Hair follicular keratinocyte (primary cell): Measurements from ENCODE around the gene ATM. TPM values are rescaled to one million over a fixed set of nuclear protein-coding genes. Genes with fewer than 3 reads are reported as not detected.

Source experiments
- total RNA-seq: library from RNA; depleted of rRNA; stranded (reverse); fragments of >200 nt; gene quantifications from 2 replicates; pipeline ENCODE4 v1.2.3, GENCODE V29; 2015

ATM gene
- total RNA-seq: 34.2 and 36.2 TPM in 2 replicates

DNA sequence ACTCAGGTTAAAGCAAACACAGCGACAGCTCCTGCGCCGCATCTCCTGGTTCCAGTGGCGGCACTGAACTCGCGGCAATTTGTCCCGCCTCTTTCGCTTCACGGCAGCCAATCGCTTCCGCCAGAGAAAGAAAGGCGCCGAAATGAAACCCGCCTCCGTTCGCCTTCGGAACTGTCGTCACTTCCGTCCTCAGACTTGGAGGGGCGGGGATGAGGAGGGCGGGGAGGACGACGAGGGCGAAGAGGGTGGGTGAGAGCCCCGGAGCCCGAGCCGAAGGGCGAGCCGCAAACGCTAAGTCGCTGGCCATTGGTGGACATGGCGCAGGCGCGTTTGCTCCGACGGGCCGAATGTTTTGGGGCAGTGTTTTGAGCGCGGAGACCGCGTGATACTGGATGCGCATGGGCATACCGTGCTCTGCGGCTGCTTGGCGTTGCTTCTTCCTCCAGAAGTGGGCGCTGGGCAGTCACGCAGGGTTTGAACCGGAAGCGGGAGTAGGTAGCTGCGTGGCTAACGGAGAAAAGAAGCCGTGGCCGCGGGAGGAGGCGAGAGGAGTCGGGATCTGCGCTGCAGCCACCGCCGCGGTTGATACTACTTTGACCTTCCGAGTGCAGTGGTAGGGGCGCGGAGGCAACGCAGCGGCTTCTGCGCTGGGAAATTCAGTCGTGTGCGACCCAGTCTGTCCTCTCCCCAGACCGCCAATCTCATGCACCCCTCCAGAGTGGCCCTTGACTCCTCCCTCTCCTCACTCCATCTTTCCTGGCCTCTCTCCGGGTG, at the start of gene ATM, which contains the start of gene NPAT:
TSS of gene ATM (plus strand) at position 494 of the 774 bp plus-strand sequence. CDS start 4,558 bp downstream, outside the sequence.
TSS of gene NPAT (minus strand) at position 65 of the 774 bp plus-strand sequence. CDS start 102 bp downstream, outside the sequence.

Other genes with a start within 250 kb of the ATM start
- 16.8 and 27.0 TPM in 2 replicates for gene CUL5, start 214.2 kb upstream of the ATM start, total RNA-seq
- gene ACAT1, start 101.5 kb upstream of the ATM start, total RNA-seq: 91.8 and 92.9 TPM in 2 replicates
- gene NPAT, start 429 bp upstream of the ATM start, total RNA-seq: 6.4 and 9.3 TPM in 2 replicates
- 0.23 and 1.1 TPM in 2 replicates for gene C11orf65, start 244.5 kb downstream of the ATM start, total RNA-seq